Natural killer cell treated with Interleukin-12 subunit alpha and Interleukin-12 subunit beta and Interleukin-15 and Interleukin-18, amount 100 ng/mL, for 72 hours (primary cell): ENCODE results near the gene SORCS2. TPM values are rescaled to one million over a fixed set of nuclear protein-coding genes. Genes with fewer than 3 reads are reported as not detected.

Experiments used
- ATAC-seq, 2 donors: fragments of 150-1000 bp; cut with Tn5 transposase in 1 of 2; sonication (Bioruptor Pico), chemical (Tn5 transposase) in 1 of 2; 2 replicates each; pipeline ENCODE4 v1.10.0; 2021
- DNase-seq: peaks from one replicate; pipeline ENCODE4 v3.0.0; 2022; ENCODE audit warnings: low spot score
- H3K27ac Mint-ChIP-seq, 2 donors: 1 replicate in 1 of 2; 2 replicates in 1 of 2; pipeline ENCODE4 v1.8.0; 2022; ENCODE audit warnings: mixed read lengths in 2 of 2, mild to moderate bottlenecking in 1 of 2, moderate library complexity in 1 of 2
- H3K27me3 Mint-ChIP-seq, 2 donors: 1 replicate in 1 of 2; 2 replicates in 1 of 2; pipeline ENCODE4 v1.8.0; 2022; ENCODE audit warnings: mixed read lengths in 2 of 2
- H3K36me3 Mint-ChIP-seq: one replicate; pipeline ENCODE4 v1.8.0; 2022; ENCODE audit warnings: mixed read lengths
- H3K4me1 Mint-ChIP-seq, 2 donors: 1 replicate in 1 of 2; 2 replicates in 1 of 2; pipeline ENCODE4 v1.8.0; 2022; ENCODE audit warnings: low read depth in 2 of 2, mixed read lengths in 2 of 2, mild to moderate bottlenecking in 1 of 2
- H3K4me3 Mint-ChIP-seq: one replicate; pipeline ENCODE4 v1.8.0; 2022; ENCODE audit warnings: mixed read lengths
- H3K9me3 Mint-ChIP-seq: 2 replicates; pipeline ENCODE4 v1.8.0; 2022; ENCODE audit warnings: mixed read lengths
- total RNA-seq, 2 donors: library from RNA; stranded (reverse); gene quantifications; one replicate each; pipeline ENCODE4 v1.2.3, GENCODE V29; 2022

The SORCS2 gene
- total RNA-seq, result under 1 TPM; 0.17 to 0.21 TPM

GRCh38 chr4:7192252-7193029 lies at the start of gene SORCS2:
TSS of gene SORCS2 (plus strand) at chr4:7192538.
- Mint-ChIP-seq H3K27me3 (peaks cover 37 to 38% of the 10 kb centered on the region in 2 donors), H3K4me1 (no peaks in the 10 kb centered on the region), H3K9me3 (no peaks in the 10 kb centered on the region), H3K36me3 (no peaks in the 10 kb centered on the region), H3K4me3 (peak within 1 kb of the TSS; percentile 20), H3K27ac (no peak within 1 kb of the TSS)
- ATAC-seq, result peak; percentile 72 to 86
- peak; percentile 71 for DNase-seq

GRCh38 chr4:7144374-7145290 lies 47.7 kb upstream of the SORCS2 start:
- Mint-ChIP-seq H3K27ac (no peak overlapping the region), H3K36me3 (no peaks in the 10 kb centered on the region), H3K4me3 (no peak overlapping the region), H3K9me3 (no peaks in the 10 kb centered on the region), H3K27me3 (peaks cover 11 to 12% of the 10 kb centered on the region in 2 donors), H3K4me1 (no peaks in the 10 kb centered on the region)
- DNase-seq (no peak), ATAC-seq (peak in 1 of 2 donors; percentile 34)

- H3K4me1 Mint-ChIP-seq, result no peaks in the 10 kb centered on the region
- H3K27ac Mint-ChIP-seq, result no peak overlapping the region
- no peak overlapping the region for H3K4me3 Mint-ChIP-seq
- DNase-seq (no peak), ATAC-seq (peak in 1 of 2 donors; percentile 29)
- peaks cover 11 to 12% of the 10 kb centered on the region in 2 donors for H3K27me3 Mint-ChIP-seq
- no peaks in the 10 kb centered on the region for H3K36me3 Mint-ChIP-seq
- no peaks in the 10 kb centered on the region for H3K9me3 Mint-ChIP-seq
Measured at GRCh38 chr4:7145291-7145934, 46.9 kb upstream of the SORCS2 start.

- DNase-seq (no peak), ATAC-seq (no peak)
- peaks cover 11 to 12% of the 10 kb centered on the region in 2 donors for H3K27me3 Mint-ChIP-seq
- H3K4me1 Mint-ChIP-seq, result no peaks in the 10 kb centered on the region
- H3K9me3 Mint-ChIP-seq, result no peaks in the 10 kb centered on the region
- H3K4me3 Mint-ChIP-seq, result no peak overlapping the region
- H3K36me3 Mint-ChIP-seq, result no peaks in the 10 kb centered on the region
- no peak overlapping the region for H3K27ac Mint-ChIP-seq
Measured at GRCh38 chr4:7146059-7146785, 46.1 kb upstream of the SORCS2 start.

- Mint-ChIP-seq H3K4me1 (no peaks in the 10 kb centered on the region), H3K27ac (no peak overlapping the region), H3K36me3 (no peaks in the 10 kb centered on the region), H3K4me3 (no peak overlapping the region), H3K27me3 (peaks cover 11 to 12% of the 10 kb centered on the region in 2 donors), H3K9me3 (no peaks in the 10 kb centered on the region)
- DNase-seq (no peak), ATAC-seq (no peak)
Measured at GRCh38 chr4:7146786-7147115, 45.6 kb upstream of the SORCS2 start.

GRCh38 chr4:7147261-7147660 lies 45.1 kb upstream of the SORCS2 start:
- no peaks in the 10 kb centered on the region for H3K4me1 Mint-ChIP-seq
- H3K27ac Mint-ChIP-seq, result no peak overlapping the region

GRCh38 chr4:7147661-7148310 lies 44.6 kb upstream of the SORCS2 start:
- Mint-ChIP-seq H3K36me3 (no peaks in the 10 kb centered on the region), H3K4me3 (no peak overlapping the region), H3K27ac (no peak overlapping the region), H3K9me3 (no peaks in the 10 kb centered on the region), H3K4me1 (peaks cover 0 to under 1% of the 10 kb centered on the region in 2 donors), H3K27me3 (peaks cover 13 to 14% of the 10 kb centered on the region in 2 donors)
- ATAC-seq (no peak), DNase-seq (no peak)

More at GRCh38 chr4:7147261-7147660, 45.1 kb upstream of the SORCS2 start:
- no peaks in the 10 kb centered on the region for H3K9me3 Mint-ChIP-seq
- no peak for ATAC-seq
- no peak overlapping the region for H3K4me3 Mint-ChIP-seq
- H3K36me3 Mint-ChIP-seq, result no peaks in the 10 kb centered on the region
- no peak for DNase-seq
- peaks cover 11 to 12% of the 10 kb centered on the region in 2 donors for H3K27me3 Mint-ChIP-seq

GRCh38 chr4:7148337-7148736 lies 44.0 kb upstream of the SORCS2 start:
- H3K27me3 Mint-ChIP-seq, result peaks cover 12 to 19% of the 10 kb centered on the region in 2 donors
- H3K36me3 Mint-ChIP-seq, result no peaks in the 10 kb centered on the region
- no peaks in the 10 kb centered on the region for H3K9me3 Mint-ChIP-seq
- no peak for DNase-seq
- H3K4me3 Mint-ChIP-seq, result no peak overlapping the region
- no peak overlapping the region for H3K27ac Mint-ChIP-seq
- no peak for ATAC-seq
- H3K4me1 Mint-ChIP-seq, result peaks cover 0 to 3% of the 10 kb centered on the region in 2 donors

GRCh38 chr4:7150036-7150635 lies 42.2 kb upstream of the SORCS2 start:
- Mint-ChIP-seq H3K9me3 (no peaks in the 10 kb centered on the region), H3K4me1 (peaks cover 0 to 3% of the 10 kb centered on the region in 2 donors), H3K4me3 (no peak overlapping the region), H3K27ac (no peak overlapping the region), H3K36me3 (no peaks in the 10 kb centered on the region), H3K27me3 (peaks cover 10 to 21% of the 10 kb centered on the region in 2 donors)
- no peak for DNase-seq
- ATAC-seq, result no peak

- Mint-ChIP-seq H3K27ac (no peak overlapping the region), H3K4me1 (peaks cover 0 to 3% of the 10 kb centered on the region in 2 donors), H3K4me3 (no peak overlapping the region), H3K27me3 (peaks cover 21 to 33% of the 10 kb centered on the region in 2 donors), H3K9me3 (no peaks in the 10 kb centered on the region), H3K36me3 (no peaks in the 10 kb centered on the region)
- DNase-seq (no peak), ATAC-seq (no peak)
Measured at GRCh38 chr4:7151668-7152227, 40.6 kb upstream of the SORCS2 start.

GRCh38 chr4:7153711-7154110 lies 38.6 kb upstream of the SORCS2 start:
- H3K27me3 Mint-ChIP-seq, result peaks cover 24 to 34% of the 10 kb centered on the region in 2 donors
- no peak overlapping the region for H3K4me3 Mint-ChIP-seq
- H3K36me3 Mint-ChIP-seq, result no peaks in the 10 kb centered on the region
- DNase-seq, result peak; percentile 31
- no peaks in the 10 kb centered on the region for H3K9me3 Mint-ChIP-seq
- no peak overlapping the region for H3K27ac Mint-ChIP-seq
- no peak for ATAC-seq
- peaks cover 0 to 3% of the 10 kb centered on the region in 2 donors for H3K4me1 Mint-ChIP-seq

- H3K36me3 Mint-ChIP-seq, result no peaks in the 10 kb centered on the region
- peaks cover 0 to 3% of the 10 kb centered on the region in 2 donors for H3K4me1 Mint-ChIP-seq
- no peak overlapping the region for H3K4me3 Mint-ChIP-seq
- H3K9me3 Mint-ChIP-seq, result no peaks in the 10 kb centered on the region
- H3K27me3 Mint-ChIP-seq, result peaks cover 26 to 34% of the 10 kb centered on the region in 2 donors
- H3K27ac Mint-ChIP-seq, result no peak overlapping the region
- DNase-seq (peak; percentile 54), ATAC-seq (no peak)
Measured at GRCh38 chr4:7154351-7154981, 37.9 kb upstream of the SORCS2 start.
